ENCODE data around the gene TRUB1.
"Not testable (repeated sequence)": the region's sequence is repeated elsewhere in the genome, so short reads cannot be mapped to it uniquely, and the experiment has no call there.

GRCh38 chr10:114933995-114934394 lies 4.0 kb upstream of the TRUB1 start:
- not testable (repeated sequence) for TF ChIP-seq CTCF (IDR thresholded peaks at IDR 0.05); SIN3A (IDR thresholded peaks at IDR 0.05; ENCODE audit: borderline replicate concordance, insufficient read depth, low read depth, low read length); REST (IDR thresholded peaks at IDR 0.05; ENCODE audit: insufficient read depth in 1 of 2, low read depth in 2 of 2, low read length in 1 of 2)

Data from Panc1 (cell line).